ENCODE measurements around the gene ZCCHC13.
A peak's percentile ranks its signal among the peaks of the same experiment; 100 is the strongest.
"Not testable (repeated sequence)": the region's sequence is repeated elsewhere in the genome, so short reads cannot be mapped to it uniquely, and the experiment has no call there.

Gene ZCCHC13

DNA sequence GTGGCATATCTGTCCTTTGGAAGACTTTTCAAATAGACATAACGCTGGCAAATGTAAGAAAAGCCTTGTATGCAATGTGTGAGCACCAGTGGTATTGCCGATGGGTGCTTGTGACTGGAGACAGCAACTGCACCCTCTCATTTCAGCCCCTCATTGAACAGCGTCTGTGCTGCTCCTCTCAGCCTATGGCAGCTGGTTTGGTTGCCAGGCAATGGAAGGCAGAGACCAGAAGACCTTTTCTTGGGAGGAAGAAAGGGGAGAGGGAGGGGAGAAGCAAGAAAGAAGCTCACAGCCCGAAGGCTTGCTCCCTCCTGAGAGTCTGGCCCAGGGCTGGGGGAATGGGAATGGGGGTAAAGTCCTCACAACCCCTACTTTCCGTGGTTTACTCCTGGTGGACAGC is 20.2 kb downstream of the ZCCHC13 start:
- no peak overlapping the region for H3K9ac ChIP-seq (ENCODE audit: low read length)
- peaks cover 41% of the 10 kb centered on the region for H3K27me3 ChIP-seq (replicated peaks; ENCODE audit: control insufficient read depth, insufficient read depth, low read length)
- no peak overlapping the region for H3K4me3 ChIP-seq (ENCODE audit: low read length)
- DNase-seq (ENCODE audit: low read depth): no peak
- no peaks in the 10 kb centered on the region for H3K36me3 ChIP-seq (ENCODE audit: control insufficient read depth, insufficient read depth, low read length, severe bottlenecking)
- no peaks in the 10 kb centered on the region for H3K9me3 ChIP-seq (ENCODE audit: control insufficient read depth, low read length)
- no peaks in the 10 kb centered on the region for H3K4me1 ChIP-seq (ENCODE audit: control insufficient read depth, insufficient read depth, low read length)

DNA sequence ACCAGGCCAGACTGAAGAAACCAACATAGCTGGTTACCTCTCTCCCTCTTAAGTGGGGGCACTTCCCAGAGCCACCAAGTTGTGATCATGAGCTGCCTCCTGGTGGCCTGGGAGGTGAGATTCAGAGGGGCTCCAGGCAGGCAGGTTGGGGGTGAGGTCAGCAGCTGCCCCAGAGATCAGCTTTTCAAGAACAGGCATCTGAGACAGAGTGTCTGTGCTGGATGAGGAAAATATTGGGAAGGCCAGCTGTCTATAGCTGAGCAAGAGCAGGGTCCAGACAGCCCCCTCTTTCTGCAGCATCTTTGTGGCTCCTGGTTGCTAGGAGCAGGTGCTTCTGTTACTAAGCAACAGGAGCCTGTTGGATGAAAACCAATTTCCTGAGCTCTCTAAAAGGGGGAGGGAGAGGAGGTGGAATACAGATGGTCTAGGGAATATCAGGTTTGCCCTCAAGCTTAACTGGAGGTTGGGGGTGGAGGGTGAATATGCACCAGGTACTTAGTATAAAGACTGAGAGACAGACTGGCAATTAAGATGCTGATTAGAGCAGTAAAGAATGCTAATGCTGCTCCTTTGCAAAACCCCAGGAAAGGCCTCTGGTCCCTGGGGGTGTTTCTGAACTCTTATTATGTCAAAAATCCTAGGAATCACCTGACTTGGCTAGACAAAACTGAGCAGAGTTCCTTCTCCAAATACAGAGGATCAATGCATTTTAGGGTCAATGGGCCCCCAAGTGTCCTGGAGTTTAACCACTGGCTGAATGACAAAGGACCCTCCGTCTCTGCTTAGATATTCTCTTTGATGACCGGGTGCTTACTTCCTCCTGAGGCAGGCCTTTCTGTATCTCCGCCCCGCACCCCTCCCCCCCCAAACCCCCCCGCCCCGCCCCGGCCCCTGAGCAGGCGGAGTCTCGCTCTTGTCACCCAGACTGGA is 21.4 kb downstream of the ZCCHC13 start:
- Histone ChIP-seq H3K36me3 (ENCODE audit: control insufficient read depth, insufficient read depth, low read length, severe bottlenecking) (no peaks in the 10 kb centered on the region), H3K9me3 (ENCODE audit: control insufficient read depth, low read length) (no peaks in the 10 kb centered on the region), H3K9ac (ENCODE audit: low read length) (no peak overlapping the region), H3K4me1 (ENCODE audit: control insufficient read depth, insufficient read depth, low read length) (no peaks in the 10 kb centered on the region), H3K4me3 (ENCODE audit: low read length) (no peak overlapping the region), H3K27me3 (replicated peaks; ENCODE audit: control insufficient read depth, insufficient read depth, low read length) (peaks cover 31% of the 10 kb centered on the region)
- no peak for DNase-seq (ENCODE audit: low read depth)

DNA sequence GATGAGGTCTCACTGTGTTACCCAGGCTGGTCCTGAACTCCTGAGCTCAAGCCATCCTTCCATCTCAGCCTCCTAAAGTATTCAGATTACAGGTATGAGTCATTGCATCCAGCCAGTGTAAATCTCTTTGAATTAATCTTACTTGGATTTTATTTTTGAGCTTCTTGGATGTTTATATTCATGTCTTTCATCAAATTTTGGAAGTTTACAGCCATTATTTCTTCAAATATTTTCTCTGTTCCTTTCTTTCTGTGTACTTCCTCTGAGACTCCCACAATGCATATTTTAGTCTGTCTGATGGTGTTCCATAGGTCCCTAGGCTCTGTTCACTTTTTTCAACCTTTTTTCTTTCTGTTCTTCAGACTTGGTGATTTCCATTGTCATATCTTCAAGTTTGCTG is 34.9 kb downstream of the ZCCHC13 start:
- no peak for DNase-seq (ENCODE audit: low read depth)
- Histone ChIP-seq H3K4me3 (ENCODE audit: low read length) (peak overlapping the region; percentile 8), H3K9me3 (ENCODE audit: control insufficient read depth, low read length) (peaks cover 43% of the 10 kb centered on the region), H3K36me3 (ENCODE audit: control insufficient read depth, insufficient read depth, low read length, severe bottlenecking) (no peaks in the 10 kb centered on the region), H3K4me1 (ENCODE audit: control insufficient read depth, insufficient read depth, low read length) (peaks cover 10% of the 10 kb centered on the region), H3K9ac (ENCODE audit: low read length) (no peak overlapping the region), H3K27me3 (replicated peaks; ENCODE audit: control insufficient read depth, insufficient read depth, low read length) (peaks cover 3% of the 10 kb centered on the region)

DNA sequence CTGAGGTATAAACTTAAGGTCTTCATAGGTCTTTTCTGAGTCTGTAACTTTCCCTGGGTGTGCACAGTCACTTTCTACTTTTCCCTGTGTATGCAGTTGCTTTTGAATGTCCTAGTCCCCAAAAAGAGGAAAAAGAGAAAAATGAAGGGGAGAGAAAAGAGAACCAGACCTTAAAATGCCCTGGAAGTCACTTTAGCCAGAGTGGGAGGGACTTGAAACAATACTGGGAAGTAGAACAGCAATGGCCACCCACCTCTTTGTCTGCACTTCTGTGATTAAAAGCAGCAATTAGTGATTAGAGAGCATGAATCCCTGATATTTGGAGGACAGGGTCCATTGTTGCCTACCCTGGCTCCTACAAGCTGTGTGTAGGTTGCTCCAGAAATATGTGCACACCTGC is 36.1 kb downstream of the ZCCHC13 start:
- peaks cover 10% of the 10 kb centered on the region for H3K4me1 ChIP-seq (ENCODE audit: control insufficient read depth, insufficient read depth, low read length)
- H3K4me3 ChIP-seq (ENCODE audit: low read length): no peak overlapping the region
- no peak for DNase-seq (ENCODE audit: low read depth)
- peaks cover 3% of the 10 kb centered on the region for H3K27me3 ChIP-seq (replicated peaks; ENCODE audit: control insufficient read depth, insufficient read depth, low read length)
- H3K9me3 ChIP-seq (ENCODE audit: control insufficient read depth, low read length): peaks cover 43% of the 10 kb centered on the region
- H3K36me3 ChIP-seq (ENCODE audit: control insufficient read depth, insufficient read depth, low read length, severe bottlenecking): no peaks in the 10 kb centered on the region
- no peak overlapping the region for H3K9ac ChIP-seq (ENCODE audit: low read length)

- not testable (repeated sequence) for DNase-seq (ENCODE audit: low read depth); H3K9ac ChIP-seq (ENCODE audit: low read length); H3K4me3 ChIP-seq (ENCODE audit: low read length); H3K36me3 ChIP-seq (ENCODE audit: control insufficient read depth, insufficient read depth, low read length, severe bottlenecking); H3K27me3 ChIP-seq (replicated peaks; ENCODE audit: control insufficient read depth, insufficient read depth, low read length); H3K4me1 ChIP-seq (ENCODE audit: control insufficient read depth, insufficient read depth, low read length)
- H3K9me3 ChIP-seq (ENCODE audit: control insufficient read depth, low read length): peaks cover 27% of the 10 kb centered on the region
Measured at GRCh38 chrX:74342211-74342610, 38.2 kb downstream of the ZCCHC13 start.

DNA sequence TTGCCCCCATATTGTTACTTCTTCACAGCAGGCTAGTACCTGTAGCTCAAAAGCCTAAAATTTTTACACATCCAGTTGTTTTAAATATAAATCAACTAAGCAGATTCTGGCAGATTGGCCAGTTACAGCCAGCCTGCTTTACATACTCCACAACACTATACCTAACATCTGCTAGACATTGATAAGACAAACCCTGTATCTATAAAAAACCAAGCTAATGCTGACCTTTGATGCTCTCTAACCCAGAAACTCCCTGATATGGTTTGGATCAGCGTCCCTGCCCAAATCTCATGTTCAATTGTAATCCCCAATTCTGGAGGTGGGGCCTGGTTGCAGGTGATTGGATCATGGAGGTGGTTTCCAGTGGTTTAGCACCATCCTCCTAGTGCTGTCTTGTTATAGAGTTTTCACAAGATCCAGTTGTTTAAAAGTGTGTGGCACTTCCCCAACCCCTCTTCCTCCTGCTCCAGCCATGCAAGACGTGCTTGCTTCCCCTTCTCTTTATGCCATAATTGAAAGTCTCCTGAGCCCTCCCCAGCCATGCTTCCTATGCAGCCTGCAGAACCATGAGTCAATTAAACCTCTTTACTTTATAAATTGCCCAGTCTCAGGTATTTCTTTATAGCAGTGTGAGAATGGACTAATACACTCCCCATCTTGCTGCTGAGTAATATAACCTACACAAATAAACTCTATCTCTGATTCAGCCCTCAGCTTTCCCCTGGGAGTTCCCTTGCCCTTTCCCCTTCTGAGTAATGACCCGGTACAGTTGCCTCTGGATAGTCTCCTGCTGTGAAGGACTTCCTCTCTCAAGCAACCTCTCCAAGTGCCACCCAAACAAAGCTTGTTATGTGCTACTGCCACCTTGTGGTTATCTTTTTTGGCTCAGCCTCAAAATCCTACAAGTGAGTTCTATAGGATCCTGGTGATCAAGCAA is 39.6 kb downstream of the ZCCHC13 start:
- H3K9me3 ChIP-seq (ENCODE audit: control insufficient read depth, low read length): peaks cover 15% of the 10 kb centered on the region
- peak overlapping the region; percentile 47 for H3K4me3 ChIP-seq (ENCODE audit: low read length)
- peaks cover 10% of the 10 kb centered on the region for H3K4me1 ChIP-seq (ENCODE audit: control insufficient read depth, insufficient read depth, low read length)
- no peaks in the 10 kb centered on the region for H3K36me3 ChIP-seq (ENCODE audit: control insufficient read depth, insufficient read depth, low read length, severe bottlenecking)
- H3K9ac ChIP-seq (ENCODE audit: low read length): no peak overlapping the region
- H3K27me3 ChIP-seq (replicated peaks; ENCODE audit: control insufficient read depth, insufficient read depth, low read length): peaks cover 12% of the 10 kb centered on the region
- DNase-seq (ENCODE audit: low read depth): peak; percentile 81

DNA sequence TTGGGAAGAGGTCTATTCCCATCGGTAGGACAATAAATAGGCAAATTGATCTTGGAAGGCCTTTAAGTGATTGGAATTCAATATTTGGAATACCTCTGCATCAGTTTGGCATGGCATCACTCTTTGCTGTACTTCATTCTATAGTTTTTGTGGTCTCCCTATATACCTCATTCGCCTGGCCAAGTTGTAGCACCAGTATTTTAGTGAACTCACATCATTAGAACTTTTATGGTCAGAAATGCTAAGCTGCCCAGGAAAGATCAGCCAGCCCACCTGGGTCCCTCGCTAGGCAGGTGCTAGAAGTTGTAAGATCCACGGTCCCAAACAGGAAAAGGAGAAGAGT is 40.3 kb downstream of the ZCCHC13 start:
- no peak overlapping the region for H3K4me3 ChIP-seq (ENCODE audit: low read length)
- H3K36me3 ChIP-seq (ENCODE audit: control insufficient read depth, insufficient read depth, low read length, severe bottlenecking): no peaks in the 10 kb centered on the region
- peaks cover 14% of the 10 kb centered on the region for H3K27me3 ChIP-seq (replicated peaks; ENCODE audit: control insufficient read depth, insufficient read depth, low read length)
- no peak overlapping the region for H3K9ac ChIP-seq (ENCODE audit: low read length)
- DNase-seq (ENCODE audit: low read depth): no peak
- H3K4me1 ChIP-seq (ENCODE audit: control insufficient read depth, insufficient read depth, low read length): peaks cover 10% of the 10 kb centered on the region
- peaks cover 9% of the 10 kb centered on the region for H3K9me3 ChIP-seq (ENCODE audit: control insufficient read depth, low read length)

- Histone ChIP-seq H3K4me1 (ENCODE audit: control insufficient read depth, insufficient read depth, low read length) (peaks cover 10% of the 10 kb centered on the region), H3K9me3 (ENCODE audit: control insufficient read depth, low read length) (peaks cover 3% of the 10 kb centered on the region), H3K36me3 (ENCODE audit: control insufficient read depth, insufficient read depth, low read length, severe bottlenecking) (no peaks in the 10 kb centered on the region), H3K27me3 (replicated peaks; ENCODE audit: control insufficient read depth, insufficient read depth, low read length) (peaks cover 14% of the 10 kb centered on the region), H3K9ac (ENCODE audit: low read length) (no peak overlapping the region), H3K4me3 (ENCODE audit: low read length) (no peak overlapping the region)
- DNase-seq (ENCODE audit: low read depth): no peak
Measured at GRCh38 chrX:74346088-74346487, 42.1 kb downstream of the ZCCHC13 start.

DNA sequence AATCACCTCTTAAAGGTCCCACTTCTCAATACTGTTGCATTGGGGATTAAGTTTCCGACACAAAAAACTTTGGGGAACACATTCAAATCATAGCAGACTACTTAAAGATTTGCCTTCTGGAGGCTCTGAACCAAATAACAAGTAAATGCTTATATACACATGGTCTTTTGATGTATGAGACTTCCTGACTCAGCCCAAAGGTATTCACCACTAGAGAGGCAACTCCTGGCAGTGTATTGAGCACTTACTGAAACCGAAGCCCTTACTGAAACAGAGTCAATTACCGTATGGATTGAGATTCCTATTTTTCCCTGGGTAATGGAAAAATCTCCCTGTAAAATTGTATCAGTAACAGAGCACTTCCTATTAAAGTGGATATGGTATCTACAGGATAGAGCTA is 45.4 kb downstream of the ZCCHC13 start:
- peak; percentile 52 for DNase-seq (ENCODE audit: low read depth)
- peaks cover 3% of the 10 kb centered on the region for H3K9me3 ChIP-seq (ENCODE audit: control insufficient read depth, low read length)
- H3K4me1 ChIP-seq (ENCODE audit: control insufficient read depth, insufficient read depth, low read length): no peaks in the 10 kb centered on the region
- no peak overlapping the region for H3K4me3 ChIP-seq (ENCODE audit: low read length)
- H3K36me3 ChIP-seq (ENCODE audit: control insufficient read depth, insufficient read depth, low read length, severe bottlenecking): no peaks in the 10 kb centered on the region
- no peak overlapping the region for H3K9ac ChIP-seq (ENCODE audit: low read length)
- peaks cover 11% of the 10 kb centered on the region for H3K27me3 ChIP-seq (replicated peaks; ENCODE audit: control insufficient read depth, insufficient read depth, low read length)

- Histone ChIP-seq H3K9me3 (ENCODE audit: control insufficient read depth, low read length) (peaks cover 3% of the 10 kb centered on the region), H3K4me3 (ENCODE audit: low read length) (no peak overlapping the region), H3K4me1 (ENCODE audit: control insufficient read depth, insufficient read depth, low read length) (no peaks in the 10 kb centered on the region)
Measured at GRCh38 chrX:74351760-74352159, 47.8 kb downstream of the ZCCHC13 start.

GRCh38 chrX:74353984-74354383 is 50.0 kb downstream of the ZCCHC13 start:
- Histone ChIP-seq H3K27me3 (replicated peaks; ENCODE audit: control insufficient read depth, insufficient read depth, low read length) (no peaks in the 10 kb centered on the region), H3K9me3 (ENCODE audit: control insufficient read depth, low read length) (peaks cover 3% of the 10 kb centered on the region), H3K9ac (ENCODE audit: low read length) (no peak overlapping the region), H3K4me1 (ENCODE audit: control insufficient read depth, insufficient read depth, low read length) (no peaks in the 10 kb centered on the region), H3K4me3 (ENCODE audit: low read length) (no peak overlapping the region), H3K36me3 (ENCODE audit: control insufficient read depth, insufficient read depth, low read length, severe bottlenecking) (no peaks in the 10 kb centered on the region)
- DNase-seq (ENCODE audit: low read depth): no peak

More at GRCh38 chrX:74351760-74352159, 47.8 kb downstream of the ZCCHC13 start:
- Histone ChIP-seq H3K36me3 (ENCODE audit: control insufficient read depth, insufficient read depth, low read length, severe bottlenecking) (no peaks in the 10 kb centered on the region), H3K27me3 (replicated peaks; ENCODE audit: control insufficient read depth, insufficient read depth, low read length) (peaks cover 11% of the 10 kb centered on the region), H3K9ac (ENCODE audit: low read length) (no peak overlapping the region)
- no peak for DNase-seq (ENCODE audit: low read depth)

Measured in adipocyte (in vitro differentiated cells).